GM18499 (cell line): ENCODE measurements around the gene ABTB2.

ENCODE experiments used
- ATAC-seq: cut with Tn5 transposase; IDR thresholded peaks from one replicate; pipeline ENCODE4 v1.9.1; 2021; ENCODE audit warnings: moderate number of reproducible peaks; ENCODE audit not compliant: insufficient read depth, unreplicated experiment

ABTB2 gene

GRCh38 chr11:34344768-34345539, 12.9 kb downstream of the ABTB2 start:
- no peak for ATAC-seq

- ATAC-seq = no peak
These were observed 13.4 kb downstream of the ABTB2 start for GRCh38 chr11:34344410-34344767.

GRCh38 chr11:34343686-34344085, 14.1 kb downstream of the ABTB2 start:
- ATAC-seq = no peak

GRCh38 chr11:34343153-34343552, 14.7 kb downstream of the ABTB2 start:
- no peak for ATAC-seq

GRCh38 chr11:34341931-34342533, 15.8 kb downstream of the ABTB2 start:
- no peak for ATAC-seq

- no peak for ATAC-seq
These were observed 16.7 kb downstream of the ABTB2 start for GRCh38 chr11:34341096-34341495.

GRCh38 chr11:34340653-34341052, 17.2 kb downstream of the ABTB2 start:
- ATAC-seq = no peak

GRCh38 chr11:34339149-34340064, 18.4 kb downstream of the ABTB2 start:
- no peak for ATAC-seq

- no peak for ATAC-seq
These were observed 20.8 kb downstream of the ABTB2 start for GRCh38 chr11:34337016-34337415.

GRCh38 chr11:34335801-34336200, 22.0 kb downstream of the ABTB2 start:
- no peak for ATAC-seq

GRCh38 chr11:34335331-34335730, 22.5 kb downstream of the ABTB2 start:
- ATAC-seq = no peak

GRCh38 chr11:34333787-34334186, 24.0 kb downstream of the ABTB2 start:
- ATAC-seq = no peak

- ATAC-seq = no peak
These were observed 25.3 kb downstream of the ABTB2 start for GRCh38 chr11:34332524-34332923.

- no peak for ATAC-seq
These were observed 26.1 kb downstream of the ABTB2 start for GRCh38 chr11:34331736-34332135.

- ATAC-seq = no peak
These were observed 26.5 kb downstream of the ABTB2 start for GRCh38 chr11:34331329-34331728.

GRCh38 chr11:34330653-34331052, 27.2 kb downstream of the ABTB2 start:
- no peak for ATAC-seq

GRCh38 chr11:34329876-34330275, 27.9 kb downstream of the ABTB2 start:
- no peak for ATAC-seq

- no peak for ATAC-seq
These were observed 29.2 kb downstream of the ABTB2 start for GRCh38 chr11:34328632-34328910.

GRCh38 chr11:34327804-34328631, 29.8 kb downstream of the ABTB2 start:
- ATAC-seq = no peak

- no peak for ATAC-seq
These were observed 33.3 kb downstream of the ABTB2 start for GRCh38 chr11:34324466-34324865.
